D341Med (cell line): ENCODE results near the gene FRAS1.
"Not testable (repeated sequence)": the region's sequence is repeated elsewhere in the genome, so short reads cannot be mapped to it uniquely, and the experiment has no call there.

ENCODE experiments used
- DNase-seq: peaks from one replicate; pipeline ENCODE4 v3.0.0; 2012; ENCODE audit warnings: low spot score

FRAS1 gene

GRCh38 chr4:78165758-78166157, 108.6 kb downstream of the FRAS1 start:
- DNase-seq, result no peak

- no peak for DNase-seq
Measured at GRCh38 chr4:78166622-78167021, 109.5 kb downstream of the FRAS1 start.

DNA sequence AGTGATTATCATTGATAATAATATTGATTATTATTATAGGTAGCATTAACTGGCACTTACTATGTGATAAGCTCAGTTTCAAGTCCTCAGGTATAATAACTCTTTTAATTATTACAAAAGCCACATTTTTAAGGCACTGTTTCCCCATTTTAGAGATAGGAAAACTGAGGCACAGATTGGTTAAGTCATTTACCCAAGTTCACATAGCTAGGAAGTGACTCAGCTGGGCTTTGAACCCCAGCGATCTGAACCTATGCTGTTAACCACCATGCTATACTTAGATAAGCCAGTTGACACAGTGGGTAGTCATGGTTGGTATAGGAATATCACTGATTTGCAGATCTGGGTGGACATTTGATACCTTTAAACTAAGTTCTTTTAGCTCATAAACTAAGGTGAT, 110.4 kb downstream of the FRAS1 start:
- no peak for DNase-seq

DNA sequence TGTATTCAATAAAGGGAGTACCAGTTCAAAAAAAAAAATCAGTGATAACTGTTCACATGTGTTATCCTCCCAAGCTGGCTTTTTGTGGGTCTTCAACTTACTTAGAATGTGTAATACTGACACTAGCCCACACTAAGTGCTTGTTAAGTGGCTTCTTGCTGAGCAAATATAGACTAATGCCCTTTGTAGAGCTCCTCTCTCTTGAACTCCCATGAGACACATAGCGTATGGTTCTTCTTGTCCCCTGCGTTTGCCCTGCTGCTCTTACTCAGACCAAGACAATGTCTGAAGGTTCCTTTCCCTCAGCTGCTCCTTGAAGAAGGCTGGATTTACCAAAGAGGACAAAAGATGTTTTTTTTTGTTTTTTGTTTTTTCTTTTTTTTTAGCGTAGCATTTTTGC, 110.9 kb downstream of the FRAS1 start:
- DNase-seq, result no peak

DNA sequence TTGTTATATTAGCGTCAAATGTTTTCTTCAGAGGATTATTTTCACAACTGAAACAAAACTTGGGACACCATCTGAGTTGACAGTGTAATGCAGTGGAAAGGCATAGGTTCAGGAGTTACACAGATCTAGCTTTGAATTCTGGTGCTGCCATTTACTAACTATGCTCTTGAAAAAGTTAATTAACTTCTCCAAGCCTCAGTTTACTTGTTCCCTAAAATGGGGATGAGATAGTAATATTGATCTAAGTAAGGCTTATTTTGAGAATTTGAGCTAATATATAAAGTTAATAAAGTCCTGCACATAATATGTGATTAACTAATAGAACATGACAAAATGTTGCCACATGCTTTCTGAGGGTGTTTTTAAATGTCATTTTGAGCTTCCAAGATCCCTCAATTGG, 112.6 kb downstream of the FRAS1 start:
- no peak for DNase-seq

DNA sequence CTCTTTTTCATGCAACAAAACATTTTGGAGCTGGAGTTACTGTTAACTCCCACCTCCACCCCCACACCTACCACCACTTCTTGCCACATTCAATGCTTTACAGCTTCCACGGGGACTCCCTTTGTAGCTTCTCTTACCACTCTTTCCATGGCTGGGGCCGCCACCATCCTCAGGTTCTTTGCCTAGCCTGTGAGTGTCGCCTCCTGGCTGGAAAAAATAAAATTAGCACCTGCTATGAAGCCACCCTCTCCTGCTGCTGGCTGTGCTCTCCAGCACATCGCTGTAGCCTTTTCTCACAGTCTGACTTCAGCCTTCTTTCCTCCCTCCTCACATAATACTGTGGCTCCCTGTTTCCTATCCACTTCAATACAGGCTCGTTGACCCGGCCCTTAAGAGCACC, 114.4 kb downstream of the FRAS1 start:
- no peak for DNase-seq

DNA sequence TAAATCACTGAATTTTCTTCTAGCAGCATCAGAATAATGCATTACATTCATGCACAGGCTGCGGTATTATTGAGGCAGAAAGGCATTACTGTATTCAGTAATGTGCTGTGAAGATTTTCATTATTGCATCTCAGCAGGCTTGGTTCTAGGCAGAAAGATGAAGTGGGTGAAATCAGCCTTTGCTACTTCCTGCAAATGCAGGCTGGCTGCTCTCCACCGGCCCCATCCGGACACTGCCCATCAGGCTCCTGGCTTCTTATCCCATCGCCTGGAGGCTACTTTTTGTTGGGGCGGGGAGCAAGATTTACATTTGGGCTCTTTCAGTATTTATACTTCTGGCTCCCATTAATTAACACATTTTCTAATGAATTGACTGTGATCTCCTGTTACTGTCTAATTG, 117.8 kb downstream of the FRAS1 start:
- DNase-seq, result no peak

- DNase-seq, result no peak
Measured at GRCh38 chr4:78179196-78179595, 122.1 kb downstream of the FRAS1 start.

- DNase-seq, result not testable (repeated sequence)
Measured at GRCh38 chr4:78181681-78182234, 124.6 kb downstream of the FRAS1 start.

DNA sequence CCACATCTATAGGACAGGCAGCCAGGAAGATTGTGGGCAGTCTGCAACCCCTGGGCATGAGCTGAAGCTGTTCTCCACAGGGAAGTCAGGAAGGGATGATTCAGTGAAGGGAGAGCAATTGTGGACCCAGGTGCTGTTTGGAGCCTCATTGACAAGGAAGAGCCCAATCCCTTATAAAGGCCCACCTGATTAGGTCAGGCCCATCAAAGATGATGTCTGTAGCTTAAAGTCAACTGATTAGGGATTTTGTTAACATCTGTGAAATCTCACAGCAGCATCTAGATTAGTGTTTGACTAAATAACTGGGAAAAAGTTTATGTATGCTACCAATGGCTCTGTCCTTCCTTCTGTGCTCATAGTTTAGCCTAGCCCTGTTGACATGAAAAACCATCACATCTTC, 127.5 kb downstream of the FRAS1 start:
- DNase-seq, result no peak

GRCh38 chr4:78185117-78185516, 128.0 kb downstream of the FRAS1 start:
- DNase-seq, result no peak

DNA sequence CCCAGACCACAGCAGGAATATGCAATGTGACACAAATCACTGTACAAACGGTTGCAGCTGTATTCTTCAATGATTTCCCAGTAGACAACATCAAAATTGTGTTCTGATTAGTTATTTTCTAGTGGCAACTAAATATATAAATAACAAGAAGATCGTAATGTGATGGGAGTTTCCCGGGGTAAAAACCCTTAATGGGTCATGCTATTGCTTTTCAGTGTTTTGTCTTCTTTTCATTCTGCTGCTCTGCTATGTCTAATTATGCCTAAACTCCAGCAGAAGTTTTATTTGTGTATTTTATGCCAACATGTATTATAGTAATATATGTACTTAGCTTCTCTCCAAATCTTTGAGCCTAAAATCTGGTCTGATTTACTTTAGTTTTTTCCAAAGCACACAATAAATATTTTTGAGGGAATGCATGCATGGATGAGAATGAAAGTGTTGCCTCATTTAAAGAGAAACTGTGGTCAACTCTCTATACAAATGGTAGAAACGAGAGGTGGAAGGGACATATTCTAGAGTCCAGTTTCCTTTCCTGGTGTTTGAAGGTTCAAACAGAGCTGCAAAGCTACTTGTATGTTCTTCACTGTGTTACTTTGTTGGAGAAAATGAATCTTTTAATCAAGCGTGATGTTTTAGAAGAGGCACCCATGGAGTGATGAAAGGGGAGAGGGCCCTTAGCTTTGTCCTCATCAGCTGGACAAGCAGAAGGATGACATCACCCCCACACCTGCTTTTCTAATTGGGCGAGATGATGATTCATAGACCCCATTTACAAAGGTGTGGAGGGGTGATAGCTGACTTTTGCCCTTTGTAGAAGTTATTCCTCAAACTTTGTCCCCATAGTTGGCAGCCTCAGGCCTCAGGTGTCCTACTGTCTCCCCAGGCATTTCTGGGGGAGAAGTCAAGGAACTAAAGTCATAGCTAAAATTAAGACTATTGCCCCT, 129.7 kb downstream of the FRAS1 start:
- DNase-seq, result no peak

DNA sequence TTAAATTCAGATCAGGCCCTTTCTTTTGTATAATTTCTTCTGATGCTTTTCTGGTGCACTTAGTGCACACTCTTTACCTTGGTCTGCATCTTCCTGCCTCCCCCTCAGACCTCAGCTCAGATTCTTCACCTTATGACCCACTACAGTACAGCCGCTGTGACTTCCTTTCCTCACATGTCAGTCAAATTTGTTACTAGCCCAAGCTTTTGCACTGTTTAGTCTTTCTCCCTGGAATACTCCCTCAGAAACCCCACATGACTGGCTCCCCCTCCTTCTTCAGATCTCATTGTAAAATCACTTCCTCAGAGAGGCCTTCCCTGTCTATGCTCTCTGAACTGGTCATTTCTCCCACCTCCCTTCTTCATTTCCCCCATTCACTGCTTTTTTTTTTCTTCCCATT, 132.9 kb downstream of the FRAS1 start:
- no peak for DNase-seq

- DNase-seq, result no peak
Measured at GRCh38 chr4:78190595-78190994, 133.5 kb downstream of the FRAS1 start.

DNA sequence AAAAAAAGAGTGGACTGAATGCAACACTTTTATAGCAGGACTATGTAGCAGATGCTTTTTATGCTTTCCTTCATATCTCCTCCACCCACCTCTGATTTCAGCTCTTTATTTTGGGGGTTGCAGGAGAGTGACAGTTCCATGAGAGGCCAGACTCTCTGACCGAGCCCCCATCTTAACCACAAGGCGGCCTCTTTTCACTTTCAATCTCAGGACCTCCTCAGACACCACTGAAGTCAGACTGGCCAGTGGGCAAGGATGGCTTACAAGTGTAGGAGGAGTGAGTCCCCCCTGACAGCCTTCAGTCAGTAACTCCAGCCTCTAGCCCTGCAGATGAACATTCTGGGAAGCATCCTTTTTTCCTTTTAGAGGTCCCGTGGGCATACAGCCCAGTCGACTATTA, 140.8 kb downstream of the FRAS1 start:
- DNase-seq, result no peak

DNA sequence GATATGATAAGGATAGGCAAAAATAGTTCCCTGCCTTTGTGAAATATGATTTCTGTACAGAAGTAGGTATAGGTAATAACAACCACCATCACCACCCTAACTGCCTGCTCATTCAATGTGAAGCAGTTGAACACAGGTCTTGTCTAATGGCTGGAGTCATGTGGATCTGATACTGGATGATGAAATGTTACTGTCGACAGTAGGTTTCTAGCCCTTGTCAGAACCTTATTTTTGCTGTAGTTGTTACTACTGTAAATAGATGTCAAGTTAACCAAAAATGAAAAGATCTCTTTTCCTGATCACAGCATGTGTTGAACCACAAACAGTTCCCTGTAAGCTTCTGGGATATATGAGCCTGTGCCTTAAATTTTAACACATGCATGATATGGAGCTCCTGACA, 142.9 kb downstream of the FRAS1 start:
- no peak for DNase-seq

DNA sequence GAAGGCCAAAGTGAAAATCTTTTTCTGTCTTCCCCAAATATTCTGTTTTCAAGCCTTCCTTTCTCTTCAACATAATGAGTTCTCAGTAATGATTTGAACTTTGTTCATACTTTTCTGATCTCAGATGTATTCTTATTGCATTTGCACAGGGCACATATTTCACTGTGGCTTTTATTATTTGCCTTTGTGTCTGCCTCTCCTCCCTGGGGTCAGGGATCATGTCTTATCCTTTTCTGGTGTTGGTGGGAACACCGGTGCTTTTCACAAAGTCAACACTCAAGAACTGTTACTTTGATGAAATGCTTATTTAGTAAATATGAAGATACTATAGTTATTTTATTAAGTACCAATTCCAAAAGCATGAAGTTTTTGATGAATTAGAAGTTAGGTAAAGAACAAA, 143.8 kb downstream of the FRAS1 start:
- no peak for DNase-seq

GRCh38 chr4:78204176-78204575, 147.1 kb downstream of the FRAS1 start:
- no peak for DNase-seq

GRCh38 chr4:78205591-78205990, 148.5 kb downstream of the FRAS1 start:
- DNase-seq, result no peak

- no peak for DNase-seq
Measured at GRCh38 chr4:78207541-78207940, 150.4 kb downstream of the FRAS1 start.

DNA sequence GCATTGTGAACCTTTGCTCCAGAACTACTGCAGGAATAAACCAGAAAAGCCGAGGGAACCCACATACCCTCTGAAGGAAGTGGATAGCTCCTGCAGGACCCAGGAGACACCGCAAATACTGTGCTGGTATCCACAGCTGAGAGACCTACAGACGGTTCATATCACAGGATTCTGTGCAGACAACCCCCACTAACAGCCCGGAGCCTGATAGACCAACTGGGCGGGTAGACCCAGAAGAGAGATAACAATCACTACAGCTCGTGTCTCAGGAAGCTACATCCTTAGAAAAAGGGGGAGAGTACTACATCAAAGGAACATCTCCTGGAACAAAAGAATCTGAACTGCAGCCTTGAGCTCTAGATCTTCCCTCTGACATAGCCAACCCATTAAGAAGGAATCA, 150.8 kb downstream of the FRAS1 start:
- DNase-seq, result no peak

GRCh38 chr4:78208896-78209295, 151.8 kb downstream of the FRAS1 start:
- DNase-seq, result not testable (repeated sequence)

DNA sequence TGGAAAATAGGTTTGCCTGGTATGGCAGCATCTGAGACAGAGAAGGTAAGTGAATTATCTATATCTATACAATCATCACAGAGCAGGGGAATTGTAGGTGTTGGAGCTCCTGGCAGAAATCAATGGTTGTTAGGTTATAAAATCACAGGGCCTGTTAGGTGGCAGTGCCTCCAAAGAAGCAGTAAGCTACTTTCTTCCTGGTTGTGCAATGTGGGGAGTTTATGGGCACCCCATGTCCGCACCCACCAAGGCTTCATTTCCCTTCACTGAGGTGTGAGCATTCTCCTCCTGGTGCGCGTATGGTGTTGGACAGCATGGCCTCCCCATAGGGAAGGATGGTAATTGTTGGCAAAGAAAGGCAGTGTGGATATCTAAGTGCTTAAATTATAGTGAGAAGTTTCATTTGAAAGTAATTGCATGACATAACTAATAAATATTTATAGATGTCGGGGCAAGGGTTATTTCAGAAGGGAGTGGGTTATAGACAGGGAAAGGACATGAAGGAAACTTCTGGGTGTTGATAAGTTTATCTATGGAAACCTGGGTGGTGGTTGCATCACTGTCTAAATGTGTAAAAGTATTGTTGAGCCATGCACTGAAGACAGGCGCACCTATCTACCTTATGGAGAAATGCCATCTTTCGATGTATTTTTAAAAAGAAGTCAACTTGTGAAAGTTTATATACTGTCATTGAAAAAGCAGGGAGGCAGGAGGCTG, 153.7 kb downstream of the FRAS1 start:
- DNase-seq, result no peak
